Testis (tissue), 2 donors: ENCODE results near the gene NACA2.

Experiments used
- CTCF ChIP-seq, 3 experiments: fragments of 450-650 bp in 2 of 3; fragments of 200-600 bp in 1 of 3; sonication (generic) in 1 of 3; IDR thresholded peaks; one replicate each; pipeline ENCODE4 v1.5.1; 2016 to 2019; ENCODE audit warnings: antibody characterized with exemption in 3 of 3, mild to moderate bottlenecking in 2 of 3, moderate library complexity in 1 of 3
- POLR2A ChIP-seq: fragments of 450-650 bp; IDR thresholded peaks from one replicate; pipeline ENCODE4 v1.6.1; 2017; ENCODE audit warnings: antibody characterized with exemption, mild to moderate bottlenecking, moderate library complexity

GRCh38 chr17:61579961-61580360, 11.1 kb downstream of the NACA2 start:
- TF ChIP-seq CTCF (IDR thresholded peaks at IDR 0.05) (no peak), POLR2A (no peak)
